ES-I3 (cell line): ENCODE results near the gene PSG4.
"Not testable (repeated sequence)": the region's sequence is repeated elsewhere in the genome, so short reads cannot be mapped to it uniquely, and the experiment has no call there.

Source experiments
- H3K36me3 ChIP-seq: 2 replicates; pipeline ENCODE4 v1.6.1; 2013; ENCODE audit warnings: mild to moderate bottlenecking, low read length, control low read depth, moderate library complexity; ENCODE audit not compliant: insufficient read depth
- H3K4me1 ChIP-seq: 2 replicates; pipeline ENCODE4 v1.6.1; 2013; ENCODE audit warnings: mild to moderate bottlenecking, control low read depth, low read length; ENCODE audit not compliant: insufficient read depth
- H3K9ac ChIP-seq: 2 replicates; pipeline ENCODE4 v1.6.1; 2013; ENCODE audit warnings: low read depth, mild to moderate bottlenecking, low read length, moderate library complexity
- H3K9me3 ChIP-seq: 2 replicates; pipeline ENCODE4 v1.6.1; 2013; ENCODE audit warnings: mild to moderate bottlenecking, low read length, moderate library complexity; ENCODE audit not compliant: control insufficient read depth, insufficient read depth

PSG4 gene

DNA sequence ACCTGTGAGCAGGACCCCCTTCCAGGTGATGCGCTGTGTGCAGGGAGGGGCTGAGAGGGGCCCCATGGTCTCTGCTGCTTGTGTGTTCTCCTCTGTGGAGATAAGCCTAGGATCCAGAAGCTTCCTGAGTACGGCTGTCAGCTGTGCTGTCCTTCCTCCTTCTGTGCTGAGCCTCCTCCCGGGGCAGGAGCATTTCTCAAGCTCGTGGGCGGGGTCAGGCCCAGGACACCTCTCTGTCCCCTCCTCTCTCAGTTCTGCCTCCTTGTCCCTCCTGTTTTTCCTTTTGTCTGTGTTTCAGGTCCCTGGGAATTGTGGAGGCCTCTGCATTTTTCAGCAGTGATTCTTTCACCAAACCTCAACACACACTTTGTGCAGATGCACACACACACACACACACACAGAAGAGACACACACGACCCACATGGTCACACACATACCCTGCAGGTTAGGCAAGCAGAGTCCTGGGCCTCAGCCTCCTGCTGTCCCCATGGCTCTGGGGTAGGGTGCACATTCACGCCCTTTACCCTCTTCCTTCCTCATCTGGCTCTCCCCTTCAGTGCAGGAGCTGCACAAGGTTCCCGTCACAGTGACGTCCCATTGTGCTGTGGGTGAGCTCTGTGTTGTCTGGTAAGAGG is at the start of gene PSG4:
TSS of gene PSG4 (minus strand) at position 168 of the 635 bp plus-strand sequence. CDS start at position 66, 102 bp downstream.
- not testable (repeated sequence) for H3K9ac ChIP-seq, H3K9me3 ChIP-seq

GRCh38 chr19:43251428-43251827 is 46.0 kb upstream of the PSG4 start:
- not testable (repeated sequence) for H3K9ac ChIP-seq, H3K9me3 ChIP-seq, H3K36me3 ChIP-seq, H3K4me1 ChIP-seq

More for the DNA sequence above, at the start of gene PSG4:
- H3K36me3 ChIP-seq, H3K4me1 ChIP-seq: not testable (repeated sequence)

DNA sequence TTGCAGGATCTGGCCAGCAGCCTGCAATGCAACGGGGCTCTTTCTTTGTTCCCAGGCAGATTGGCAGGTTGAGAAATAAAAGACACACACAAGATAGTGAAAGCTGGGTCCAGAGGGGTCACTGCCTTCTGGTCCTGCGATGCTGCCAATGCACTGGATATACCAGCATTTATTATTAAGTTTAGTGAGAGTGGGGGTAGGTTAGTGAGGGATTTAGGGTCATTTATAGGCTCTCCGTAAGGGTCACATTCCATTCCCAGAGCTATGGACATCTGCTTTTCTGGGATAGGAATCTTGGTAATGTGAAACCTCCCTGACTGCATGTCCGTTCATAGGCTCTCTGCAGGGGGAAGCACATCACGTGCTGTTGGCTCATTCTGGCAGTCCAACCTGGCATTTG is 44.9 kb upstream of the PSG4 start:
- H3K4me1 ChIP-seq, H3K9ac ChIP-seq, H3K9me3 ChIP-seq, H3K36me3 ChIP-seq: not testable (repeated sequence)

GRCh38 chr19:43248635-43249002 is 43.2 kb upstream of the PSG4 start:
- H3K9ac ChIP-seq, H3K9me3 ChIP-seq, H3K36me3 ChIP-seq, H3K4me1 ChIP-seq: not testable (repeated sequence)

DNA sequence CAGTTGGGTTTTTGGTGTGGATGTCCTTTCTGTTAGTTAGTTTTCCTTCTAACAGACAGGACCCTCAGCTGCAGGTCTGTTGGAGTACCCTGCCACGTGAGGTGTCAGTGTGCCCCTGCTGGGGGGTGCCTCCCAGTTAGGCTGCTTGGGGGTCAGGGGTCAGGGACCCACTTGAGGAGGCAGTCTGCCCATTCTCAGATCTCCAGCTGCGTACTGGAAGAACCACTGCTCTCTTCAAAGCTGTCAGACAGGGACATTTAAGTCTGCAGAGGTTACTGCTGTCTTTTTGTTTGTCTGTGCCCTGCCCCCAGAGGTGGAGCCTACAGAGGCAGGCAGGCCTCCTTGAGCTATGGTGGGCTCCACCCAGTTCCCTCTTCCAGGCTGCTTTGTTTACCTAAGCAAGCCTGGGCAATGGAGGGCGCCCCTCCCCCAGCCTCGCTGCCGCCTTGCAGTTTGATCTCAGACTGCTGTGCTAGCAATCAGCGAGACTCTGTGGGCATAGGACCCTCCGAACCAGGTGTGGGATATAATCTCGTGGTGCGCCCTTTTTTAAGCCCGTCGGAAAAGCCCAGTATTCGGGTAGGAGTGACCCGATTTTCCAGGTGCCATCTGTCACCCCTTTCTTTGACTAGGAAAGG is 41.9 kb upstream of the PSG4 start:
- not testable (repeated sequence) for H3K9me3 ChIP-seq, H3K4me1 ChIP-seq, H3K9ac ChIP-seq, H3K36me3 ChIP-seq

DNA sequence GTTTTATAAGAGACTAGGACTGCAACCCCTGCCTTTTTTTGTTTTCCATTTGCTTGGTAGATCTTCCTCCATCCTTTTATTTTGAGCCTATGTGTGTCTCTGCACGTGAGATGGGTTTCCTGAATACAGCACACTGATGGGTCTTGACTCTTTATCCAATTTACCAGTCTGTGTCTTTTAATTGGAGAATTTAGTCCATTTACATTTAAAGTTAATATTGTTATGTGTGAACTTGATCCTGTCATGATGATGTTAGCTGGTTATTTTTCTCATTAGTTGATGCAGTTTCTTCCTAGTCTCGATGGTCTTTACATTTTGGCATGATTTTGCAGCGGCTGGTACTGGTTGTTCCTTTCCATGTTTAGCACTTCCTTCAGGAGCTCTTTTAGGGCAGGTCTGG is 40.4 kb upstream of the PSG4 start:
- not testable (repeated sequence) for H3K9ac ChIP-seq, H3K9me3 ChIP-seq, H3K4me1 ChIP-seq, H3K36me3 ChIP-seq

- not testable (repeated sequence) for H3K4me1 ChIP-seq, H3K36me3 ChIP-seq, H3K9ac ChIP-seq, H3K9me3 ChIP-seq
Observed at GRCh38 chr19:43242211-43242610, 36.8 kb upstream of the PSG4 start.

- not testable (repeated sequence) for H3K9ac ChIP-seq, H3K4me1 ChIP-seq, H3K9me3 ChIP-seq, H3K36me3 ChIP-seq
Observed at GRCh38 chr19:43238213-43238612, 32.8 kb upstream of the PSG4 start.

GRCh38 chr19:43235686-43236085 is 30.2 kb upstream of the PSG4 start:
- not testable (repeated sequence) for H3K4me1 ChIP-seq, H3K36me3 ChIP-seq

DNA sequence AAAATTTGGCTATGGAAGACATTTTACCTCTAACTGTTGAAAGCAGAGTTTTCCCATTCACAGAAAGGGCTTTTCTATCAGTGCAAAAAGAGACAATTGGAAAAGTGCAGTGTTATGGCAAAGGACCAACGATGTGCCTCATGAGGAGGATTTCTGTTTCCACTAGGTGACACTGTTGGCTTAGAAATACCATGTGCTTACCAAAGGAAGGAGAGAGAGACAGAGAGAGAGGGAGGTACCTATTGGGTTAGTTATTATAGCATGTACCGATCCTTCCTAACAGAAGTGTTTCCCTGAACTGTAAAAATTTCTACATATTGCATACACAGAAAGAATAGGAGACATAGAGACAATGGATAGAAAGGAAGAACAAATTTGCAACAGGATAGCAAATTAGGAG is 23.9 kb upstream of the PSG4 start:
- Histone ChIP-seq H3K36me3 (no peaks in the 10 kb centered on the region), H3K9me3 (no peaks in the 10 kb centered on the region; the same call in 1 of the 2 replicates), H3K4me1 (no peaks in the 10 kb centered on the region), H3K9ac (no peak overlapping the region)

More at GRCh38 chr19:43235686-43236085, 30.2 kb upstream of the PSG4 start:
- H3K9ac ChIP-seq, H3K9me3 ChIP-seq: not testable (repeated sequence)

DNA sequence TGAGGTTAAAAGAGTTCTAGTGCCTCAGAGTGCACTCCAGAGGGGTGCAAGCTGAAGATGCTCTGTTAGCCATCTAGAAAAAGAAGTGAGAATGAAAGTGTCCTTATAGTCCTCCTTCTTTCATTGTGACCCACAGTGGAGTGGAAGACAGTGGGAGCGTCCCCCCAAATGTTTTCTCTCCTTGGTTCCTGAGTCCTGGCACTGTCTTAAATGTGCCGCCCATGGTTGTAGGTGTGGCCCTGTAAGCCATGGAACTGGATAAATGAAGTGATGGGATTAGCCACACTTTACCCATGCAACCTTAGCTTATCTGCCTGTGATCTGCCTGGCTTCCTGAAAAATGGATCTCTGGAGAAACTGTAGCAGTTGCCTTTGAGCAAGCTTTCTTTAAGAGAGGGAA is 23.3 kb upstream of the PSG4 start:
- not testable (repeated sequence) for H3K4me1 ChIP-seq, H3K36me3 ChIP-seq, H3K9me3 ChIP-seq, H3K9ac ChIP-seq

DNA sequence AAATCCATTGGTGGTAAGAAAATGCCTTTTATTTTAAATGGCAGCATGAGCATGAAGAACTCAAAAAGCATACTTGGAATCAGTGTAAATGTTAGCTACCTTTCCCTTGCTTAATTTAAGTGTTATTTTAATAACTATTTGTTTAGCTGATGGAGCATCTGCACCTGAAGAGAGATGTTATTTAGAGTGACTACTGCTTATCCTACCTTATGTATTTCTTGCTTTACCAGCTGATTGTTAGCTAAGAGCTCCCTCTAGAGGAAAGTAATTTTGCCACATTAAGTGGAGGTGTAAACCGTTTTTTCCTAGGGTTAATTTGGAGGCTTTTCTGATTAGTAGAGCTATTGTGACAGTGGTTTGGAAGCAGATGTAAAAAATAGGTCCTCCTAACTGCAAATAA is 21.5 kb upstream of the PSG4 start:
- H3K9ac ChIP-seq, H3K4me1 ChIP-seq, H3K9me3 ChIP-seq, H3K36me3 ChIP-seq: not testable (repeated sequence)

DNA sequence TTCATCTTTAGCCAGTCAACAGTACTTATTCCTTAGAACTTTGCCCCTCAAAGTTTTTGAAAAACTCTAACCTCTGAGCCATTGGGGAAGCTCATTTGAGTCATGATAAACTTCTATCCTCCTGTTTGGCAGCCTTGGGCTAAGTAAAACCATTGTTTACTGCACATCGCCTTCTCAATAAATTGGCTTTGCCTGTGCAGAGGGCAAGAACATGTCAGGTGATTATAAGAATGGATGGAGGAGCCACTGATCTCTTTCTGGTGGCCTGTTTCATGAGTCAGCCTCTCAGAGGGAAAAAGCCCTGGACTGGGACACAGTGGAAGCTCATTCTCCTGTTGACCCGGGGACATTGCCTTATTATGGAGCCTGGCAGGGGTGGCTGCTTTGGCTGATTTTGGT is 19.4 kb upstream of the PSG4 start:
- Histone ChIP-seq H3K36me3 (no peaks in the 10 kb centered on the region), H3K9me3 (no peaks in the 10 kb centered on the region; the same call in 1 of the 2 replicates), H3K9ac (no peak overlapping the region), H3K4me1 (no peaks in the 10 kb centered on the region)

DNA sequence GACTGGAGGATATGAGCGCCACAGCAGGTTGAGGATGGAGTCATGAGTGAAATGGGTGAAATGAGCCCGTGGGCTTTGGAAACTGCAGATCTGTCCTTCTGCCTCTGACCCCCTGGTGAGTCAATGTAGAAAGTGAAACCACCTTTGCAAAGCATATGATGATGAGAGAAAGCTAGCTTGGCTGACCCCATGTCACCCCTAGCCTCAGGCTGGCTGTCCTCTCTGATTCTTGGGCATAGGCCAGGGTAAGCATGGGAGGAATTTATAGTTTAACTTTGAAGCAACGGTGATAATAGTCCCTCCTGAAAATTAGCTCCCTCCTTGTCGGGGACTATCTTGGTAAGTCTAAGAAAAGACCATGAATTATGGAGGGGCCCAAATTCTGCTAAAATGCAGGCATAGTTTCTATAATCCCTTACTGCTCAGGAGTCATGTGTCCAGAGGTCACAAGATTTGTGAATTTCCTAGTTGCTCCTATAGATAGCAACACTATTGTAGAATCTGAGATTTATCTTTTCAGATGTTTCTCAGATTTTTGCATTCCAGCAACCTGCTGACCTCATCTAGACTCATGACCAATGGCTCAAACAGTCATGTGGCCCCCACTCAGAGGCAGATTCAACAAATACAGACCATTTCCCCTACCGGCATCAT is 18.9 kb upstream of the PSG4 start:
- H3K4me1 ChIP-seq, H3K9me3 ChIP-seq, H3K36me3 ChIP-seq, H3K9ac ChIP-seq: not testable (repeated sequence)

- not testable (repeated sequence) for H3K36me3 ChIP-seq
Observed at GRCh38 chr19:43221891-43222290, 16.5 kb upstream of the PSG4 start.

More at GRCh38 chr19:43221891-43222290, 16.5 kb upstream of the PSG4 start:
- not testable (repeated sequence) for H3K9ac ChIP-seq, H3K9me3 ChIP-seq, H3K4me1 ChIP-seq
